Stimulated activated CD8-positive, alpha-beta memory T cell treated with anti-CD3 and anti-CD28 coated beads, Interleukin-4, amount 100 ng/mL, for 4 hours (primary cell): ENCODE results near the gene CEP128.

Experiments
- DNase-seq, 2 donors: peaks; one replicate each; pipeline ENCODE4 v3.0.0-alpha.2; 2020; ENCODE audit warnings: low read depth in 2 of 2, low spot score in 1 of 2

The CEP128 gene

DNA sequence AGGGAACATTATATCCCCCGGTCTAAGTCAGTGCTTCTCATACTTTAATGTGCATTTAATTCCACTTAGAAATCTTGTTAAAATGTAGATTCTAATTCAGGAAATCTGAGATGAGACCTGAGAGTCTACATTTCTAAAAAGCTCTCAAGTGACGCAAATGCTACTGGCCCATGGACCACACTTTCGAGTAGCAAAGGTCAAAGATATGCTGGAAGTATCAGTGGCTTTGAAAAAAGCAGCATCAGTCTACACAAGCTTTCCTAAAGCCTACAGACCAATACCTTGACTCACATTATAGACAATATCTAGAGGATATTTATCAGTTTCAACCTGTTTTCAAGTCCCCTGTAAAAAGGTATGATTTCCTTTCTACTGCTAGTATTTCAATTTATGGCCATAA is 248.6 kb downstream of the CEP128 start:
- no peak for DNase-seq

GRCh38 chr14:80681651-80682050 is 259.9 kb downstream of the CEP128 start:
- DNase-seq = no peak

DNA sequence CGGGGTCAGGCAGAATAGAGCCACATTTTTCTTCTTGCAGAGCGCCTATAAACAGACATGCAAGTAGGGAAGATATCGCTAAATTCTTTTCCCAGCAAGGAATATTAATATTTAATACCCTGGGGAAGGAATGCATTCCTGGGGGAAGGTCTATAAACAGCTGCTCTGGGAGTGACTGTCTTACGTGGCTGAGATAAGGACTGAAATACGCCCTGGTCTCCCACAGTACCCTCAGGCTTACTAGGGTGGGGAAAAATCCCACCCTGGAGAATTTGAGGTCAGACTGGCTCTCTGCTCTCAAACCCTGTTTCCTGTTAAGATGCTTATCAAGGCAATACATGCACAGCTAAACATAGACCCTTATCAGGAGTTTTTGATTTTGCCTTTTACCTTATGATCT is 262.3 kb downstream of the CEP128 start:
- no peak for DNase-seq

DNA sequence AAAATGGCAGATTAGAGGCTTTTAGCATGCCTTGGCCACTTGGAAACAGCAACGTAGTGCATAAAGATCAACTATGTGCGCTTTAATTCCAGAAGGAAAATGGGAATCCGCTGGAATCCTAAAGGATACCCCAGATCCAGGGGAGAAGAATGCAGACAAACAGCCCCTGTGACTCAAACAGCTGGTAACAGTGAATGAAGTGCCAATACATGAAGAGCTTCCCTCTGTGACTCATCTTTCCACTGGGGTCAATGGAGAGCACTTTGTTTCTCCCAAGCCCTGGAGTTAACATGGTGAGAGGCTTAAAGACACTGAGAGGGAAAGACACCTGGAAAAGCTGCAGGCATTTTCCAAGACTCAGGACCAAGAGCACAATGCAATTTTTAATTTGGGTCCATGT is 263.1 kb downstream of the CEP128 start:
- no peak for DNase-seq

DNA sequence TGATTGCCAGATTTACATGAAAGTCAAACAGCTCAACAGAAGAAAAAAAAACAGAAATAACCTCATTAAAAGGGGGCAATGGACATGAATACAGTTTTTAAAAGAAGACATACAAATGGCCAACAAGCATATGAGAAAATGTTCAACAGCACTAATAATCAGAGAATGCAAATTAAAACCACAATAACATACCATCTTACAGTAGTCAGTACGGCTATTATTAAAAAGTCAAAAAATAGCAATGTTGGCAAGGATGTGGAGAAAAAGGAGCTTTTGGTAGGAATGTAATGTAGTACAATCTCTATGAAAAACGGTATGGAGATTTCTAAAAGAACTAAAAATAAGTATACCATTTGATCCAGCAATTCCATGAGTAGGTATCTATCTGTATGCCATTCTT is 272.1 kb downstream of the CEP128 start:
- no peak for DNase-seq

DNA sequence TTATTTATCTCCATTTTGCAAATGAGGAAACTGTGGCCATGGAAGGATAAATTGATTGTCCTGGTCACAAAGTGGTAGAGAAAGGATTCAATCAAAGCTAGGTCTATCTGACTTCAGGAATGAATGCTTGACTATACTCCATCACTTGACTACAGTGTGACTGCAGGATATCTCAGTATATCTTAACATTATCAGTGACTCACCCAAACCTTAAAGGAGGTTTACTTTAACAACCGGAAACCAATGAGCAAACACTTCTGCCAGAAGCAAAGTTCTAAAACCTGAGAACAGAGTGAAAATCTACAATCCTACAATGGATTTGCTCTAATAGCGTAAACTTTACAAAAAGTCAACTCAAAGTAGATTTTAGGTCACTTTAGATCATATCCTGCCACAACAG is 277.0 kb downstream of the CEP128 start:
- DNase-seq = no peak

DNA sequence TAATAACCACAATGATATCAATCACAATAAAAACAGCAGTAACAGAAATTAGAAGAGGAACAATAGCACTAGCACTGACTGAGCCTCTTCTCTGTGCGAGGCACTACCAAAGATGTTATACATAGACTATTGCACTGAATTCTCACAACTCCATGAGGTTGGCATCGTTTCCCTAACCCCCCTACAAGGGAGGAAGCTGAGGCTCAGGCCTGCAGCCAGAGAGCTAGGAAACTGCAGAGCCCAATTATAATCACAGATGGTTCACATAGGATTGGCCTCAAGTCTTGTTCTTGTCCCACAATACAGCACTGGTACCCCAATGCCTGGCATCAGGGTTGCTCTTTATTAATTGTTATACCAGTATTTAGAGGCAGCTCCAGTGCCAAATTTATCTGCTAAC is 278.0 kb downstream of the CEP128 start:
- no peak for DNase-seq

- no peak for DNase-seq
Observed at GRCh38 chr14:80659783-80660182, 281.8 kb downstream of the CEP128 start.

GRCh38 chr14:80658733-80659132 is 282.8 kb downstream of the CEP128 start:
- DNase-seq = no peak

GRCh38 chr14:80658155-80658554 is 283.4 kb downstream of the CEP128 start:
- no peak for DNase-seq

DNA sequence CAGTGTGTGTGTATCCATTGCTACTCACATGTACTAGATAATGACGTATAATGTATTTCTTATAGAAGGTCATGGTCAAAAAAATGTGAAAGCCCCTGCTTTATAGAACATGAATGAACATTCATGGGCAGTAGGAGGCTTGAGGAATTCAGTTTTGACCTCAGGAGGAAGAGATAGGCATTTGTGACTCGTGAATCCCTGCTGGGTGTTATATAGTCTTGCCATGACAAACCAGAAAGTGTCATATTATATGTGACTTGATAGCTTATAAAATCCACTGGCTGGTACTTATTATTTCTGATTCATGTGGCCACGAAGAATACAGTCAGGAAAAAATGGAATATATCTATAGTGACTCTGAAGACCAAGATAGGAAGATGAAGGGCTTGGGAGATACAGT is 287.6 kb downstream of the CEP128 start:
- no peak for DNase-seq

GRCh38 chr14:80645667-80646413 is 295.7 kb downstream of the CEP128 start:
- no peak for DNase-seq

DNA sequence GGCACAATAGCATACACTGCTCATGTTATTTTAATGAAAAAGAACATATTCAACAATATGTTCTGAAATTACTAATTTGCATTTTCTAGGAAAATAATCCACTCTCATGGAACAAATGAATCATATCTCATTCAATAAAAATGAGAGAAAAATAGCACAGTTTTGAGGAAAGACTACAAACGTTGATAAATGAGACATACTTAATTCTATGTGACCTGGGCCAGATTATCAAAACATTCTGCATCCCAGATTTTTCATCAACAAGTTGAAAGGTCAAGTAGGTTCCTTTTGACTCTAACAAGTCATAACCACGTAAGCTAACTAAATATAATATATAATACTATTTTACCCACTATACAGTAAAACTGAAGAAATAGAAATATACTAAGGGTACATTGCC is 296.7 kb downstream of the CEP128 start:
- no peak for DNase-seq

DNA sequence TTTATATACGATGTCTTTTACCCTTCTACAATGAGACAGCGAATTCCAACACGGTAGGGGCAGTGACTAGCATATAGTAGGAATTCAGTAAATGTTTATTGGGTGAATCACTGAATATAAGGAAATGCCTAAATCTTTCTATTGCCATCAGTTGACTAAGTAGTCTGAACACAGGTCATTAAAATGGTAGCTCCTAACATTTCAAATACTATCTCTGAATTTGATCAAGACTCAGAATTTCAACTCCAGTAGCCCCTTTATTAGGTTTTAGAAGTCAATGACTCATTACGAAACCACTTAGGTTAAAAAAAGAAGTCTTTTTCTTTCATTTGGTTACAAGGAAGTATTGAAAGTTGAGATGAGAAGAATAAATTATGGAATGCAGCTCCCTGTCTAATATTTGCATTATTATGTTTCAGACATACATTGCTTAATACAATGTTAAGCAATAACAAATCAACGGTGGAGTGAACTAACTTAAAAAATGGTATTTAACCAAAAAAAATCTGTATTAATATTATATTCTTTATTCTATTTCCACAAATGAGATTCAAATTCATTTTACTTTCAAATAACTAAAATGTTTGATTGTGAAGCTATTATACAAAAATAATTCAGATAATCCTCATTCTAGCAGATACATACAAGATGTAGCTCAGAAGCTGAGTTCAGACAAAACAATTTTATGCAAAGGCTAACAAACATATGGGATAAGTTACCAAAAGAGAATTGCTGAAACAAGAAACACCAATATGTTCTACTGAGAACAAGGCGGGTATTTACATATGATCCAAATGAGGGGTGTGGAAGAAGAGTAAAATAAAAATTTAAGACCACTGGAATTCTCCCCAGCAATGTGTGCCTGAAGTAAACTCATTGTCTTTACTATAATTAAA is 302.7 kb downstream of the CEP128 start:
- no peak for DNase-seq

DNA sequence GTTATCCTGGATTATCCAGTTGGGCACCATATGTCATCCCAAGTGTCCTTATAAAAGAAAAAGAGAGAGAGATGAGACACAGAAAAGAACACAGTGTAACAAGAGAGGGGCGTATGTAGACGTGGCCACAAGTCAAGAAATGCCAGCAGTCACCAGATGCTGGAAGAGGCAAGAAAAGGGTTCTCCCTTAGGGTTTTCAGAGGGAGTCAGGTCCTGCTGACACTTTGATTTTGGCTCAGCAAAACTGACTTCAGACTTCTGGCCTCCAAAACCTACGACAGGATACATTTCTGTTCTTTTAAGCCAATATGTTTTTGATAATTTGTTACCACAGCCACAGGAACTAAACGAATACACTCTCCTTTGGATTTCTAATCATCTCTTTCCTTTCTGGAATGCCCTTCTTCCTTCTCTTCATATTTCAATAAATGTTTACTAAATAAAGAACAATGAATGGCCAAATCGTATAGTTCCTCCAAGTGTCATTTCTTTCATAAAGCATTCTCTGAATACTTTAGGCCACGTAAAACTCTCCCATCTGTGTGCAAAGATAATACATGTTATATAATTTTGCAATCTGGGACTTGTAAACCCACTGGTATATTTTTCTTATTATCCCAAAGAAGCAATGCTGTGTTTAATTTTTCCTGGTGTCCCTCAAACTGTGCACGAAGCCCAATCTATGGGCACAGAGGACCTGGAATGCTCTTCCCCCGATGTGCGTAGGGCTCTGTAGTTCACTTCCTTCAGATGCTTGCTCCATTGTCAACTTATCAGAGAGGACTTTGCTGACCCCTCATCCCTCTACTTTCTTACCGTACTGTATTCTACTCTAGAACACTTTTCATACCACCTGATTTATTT is 303.6 kb downstream of the CEP128 start:
- no peak for DNase-seq

DNA sequence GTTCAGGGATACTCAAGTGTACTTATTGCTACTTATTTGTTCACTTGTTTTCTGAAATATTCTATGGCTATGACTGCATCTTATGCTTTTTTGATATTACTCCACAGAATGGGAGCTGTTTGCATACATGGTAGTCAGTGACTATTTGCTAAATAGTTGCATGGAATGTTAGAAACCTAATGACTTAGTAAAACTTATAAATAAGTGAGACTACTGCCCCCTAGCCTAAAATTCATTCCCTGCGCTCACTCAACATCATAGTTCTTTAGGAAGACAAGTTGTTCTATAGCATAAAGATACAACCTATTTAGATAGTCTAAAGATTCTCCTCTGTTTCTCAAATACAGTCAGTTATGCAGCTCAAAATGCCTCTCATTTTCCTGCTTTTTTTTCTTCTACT is 305.5 kb downstream of the CEP128 start:
- no peak for DNase-seq

DNA sequence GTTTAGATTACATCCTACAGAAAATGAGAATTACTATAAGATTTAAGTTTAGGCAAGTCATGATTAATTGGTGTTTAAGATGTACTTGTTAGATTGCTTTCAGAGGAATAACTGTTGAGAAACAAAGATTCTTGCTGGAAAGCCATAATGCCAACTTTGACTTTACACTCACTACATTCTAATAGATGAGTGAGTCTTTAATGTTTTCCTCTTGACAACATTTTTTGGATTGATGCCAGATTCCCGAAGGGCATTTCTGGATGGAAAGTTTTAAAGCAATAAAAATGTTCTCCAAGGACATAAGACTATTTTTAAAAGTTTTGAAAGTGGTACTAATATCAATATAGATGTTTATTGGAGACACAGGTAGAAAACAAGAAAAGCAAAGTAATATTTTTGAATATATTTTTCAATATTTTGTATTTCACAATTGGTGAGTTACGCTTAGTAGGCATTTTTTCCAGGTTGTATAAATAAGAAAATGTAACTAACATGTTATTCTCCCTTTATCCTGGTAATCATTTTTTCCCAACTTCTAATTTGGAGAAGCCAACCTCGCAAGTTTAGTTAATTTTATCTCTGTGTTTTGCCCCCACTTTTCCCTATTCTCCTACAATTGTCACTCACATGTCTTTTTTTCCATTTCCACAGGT is 307.3 kb downstream of the CEP128 start:
- no peak for DNase-seq

DNA sequence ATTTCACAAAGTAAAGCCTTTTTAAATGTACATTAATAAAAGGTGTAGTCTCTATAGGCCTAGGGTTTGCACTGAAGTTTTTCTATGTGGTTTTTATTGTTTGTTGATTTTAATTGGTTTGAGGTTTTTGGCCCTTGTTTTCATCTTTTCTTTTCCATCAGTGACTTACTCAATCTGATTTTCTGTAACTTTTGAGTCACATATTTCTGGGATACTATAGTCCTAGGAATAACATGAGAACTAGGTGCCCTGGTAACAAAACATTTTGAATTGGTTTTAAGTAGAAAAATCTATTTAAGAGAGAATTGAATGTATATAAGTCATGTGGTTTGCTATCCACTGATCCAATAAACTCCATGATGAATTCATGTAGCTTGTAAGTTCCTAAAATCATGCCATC is 311.9 kb downstream of the CEP128 start:
- no peak for DNase-seq

GRCh38 chr14:80628547-80628946 is 313.0 kb downstream of the CEP128 start:
- DNase-seq = no peak

GRCh38 chr14:80627745-80628144 is 313.8 kb downstream of the CEP128 start:
- DNase-seq = no peak

DNA sequence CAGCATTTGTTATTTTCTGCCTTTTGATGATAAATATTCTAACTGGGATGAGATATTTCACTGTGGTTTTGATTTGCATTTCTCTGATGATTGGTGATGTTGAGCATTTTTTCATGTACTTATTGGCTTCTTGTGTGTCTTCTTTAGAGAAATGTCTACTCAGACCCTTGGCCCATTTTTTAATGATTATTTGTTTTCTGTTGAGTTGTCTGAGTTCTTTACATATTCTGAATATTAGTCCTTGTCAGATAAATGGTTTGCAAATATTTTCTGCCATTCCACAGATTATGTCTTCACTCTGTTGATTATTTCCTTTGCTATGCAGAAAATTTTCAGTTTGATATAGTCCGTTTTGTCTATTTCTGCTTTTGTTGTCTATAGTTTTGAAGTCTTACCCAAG is 317.0 kb downstream of the CEP128 start:
- DNase-seq = no peak
